Vagina (tissue), 2 donors: Measurements from ENCODE around the gene DTYMK.

Source experiments
- POLR2AphosphoS5 ChIP-seq, 2 donors: sonication (generic); formaldehyde crosslinking; IDR thresholded peaks; one replicate each; pipeline ENCODE4 v1.9.0; 2017; ENCODE audit warnings: antibody characterized with exemption in 2 of 2, mild to moderate bottlenecking in 2 of 2, low read depth in 1 of 2; ENCODE audit not compliant: insufficient read depth in 1 of 2
- TF ChIP-seq, protein P1 (sequence below), 3 experiments: fragments of 450-650 bp in 2 of 3; fragments of 200-600 bp in 1 of 3; sonication (generic) in 1 of 3; IDR thresholded peaks; one replicate each; pipeline ENCODE4 v1.5.1; 2017 to 2019; ENCODE audit warnings: antibody characterized with exemption in 3 of 3, mild to moderate bottlenecking in 2 of 3, moderate library complexity in 2 of 3

DNA sequence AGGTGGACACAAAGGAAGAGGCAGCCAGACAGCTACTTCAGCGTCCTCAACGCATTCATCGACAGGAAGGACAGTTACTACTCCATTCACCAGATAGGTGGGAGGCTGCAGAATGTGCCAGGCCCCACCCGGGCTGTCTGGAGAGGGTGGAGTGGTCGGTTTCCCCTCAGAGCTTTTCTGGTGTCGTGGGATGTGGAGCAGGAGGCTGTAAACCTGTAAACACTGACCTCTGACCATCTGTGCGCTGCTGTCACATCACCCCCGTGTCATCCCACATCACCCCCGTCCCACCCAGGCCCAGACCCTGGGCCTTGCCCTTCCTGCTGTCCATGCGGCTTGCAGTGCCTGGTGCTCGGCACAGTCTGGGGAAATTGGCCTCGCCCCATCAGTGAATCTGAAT, 32.1 kb downstream of the DTYMK start:
- TF ChIP-seq, protein P1, sequence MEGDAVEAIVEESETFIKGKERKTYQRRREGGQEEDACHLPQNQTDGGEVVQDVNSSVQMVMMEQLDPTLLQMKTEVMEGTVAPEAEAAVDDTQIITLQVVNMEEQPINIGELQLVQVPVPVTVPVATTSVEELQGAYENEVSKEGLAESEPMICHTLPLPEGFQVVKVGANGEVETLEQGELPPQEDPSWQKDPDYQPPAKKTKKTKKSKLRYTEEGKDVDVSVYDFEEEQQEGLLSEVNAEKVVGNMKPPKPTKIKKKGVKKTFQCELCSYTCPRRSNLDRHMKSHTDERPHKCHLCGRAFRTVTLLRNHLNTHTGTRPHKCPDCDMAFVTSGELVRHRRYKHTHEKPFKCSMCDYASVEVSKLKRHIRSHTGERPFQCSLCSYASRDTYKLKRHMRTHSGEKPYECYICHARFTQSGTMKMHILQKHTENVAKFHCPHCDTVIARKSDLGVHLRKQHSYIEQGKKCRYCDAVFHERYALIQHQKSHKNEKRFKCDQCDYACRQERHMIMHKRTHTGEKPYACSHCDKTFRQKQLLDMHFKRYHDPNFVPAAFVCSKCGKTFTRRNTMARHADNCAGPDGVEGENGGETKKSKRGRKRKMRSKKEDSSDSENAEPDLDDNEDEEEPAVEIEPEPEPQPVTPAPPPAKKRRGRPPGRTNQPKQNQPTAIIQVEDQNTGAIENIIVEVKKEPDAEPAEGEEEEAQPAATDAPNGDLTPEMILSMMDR (IDR thresholded peaks at IDR 0.05), result no peak
- TF ChIP-seq POLR2AphosphoS5 (IDR thresholded peaks at IDR 0.05; ENCODE audit: insufficient read depth in 1 of 2, low read depth in 1 of 2), result no peak
